GM12892 (cell line): ENCODE data around the gene VPS9D1.

Source experiments
- POLR2A ChIP-seq: IDR thresholded peaks from 2 replicates; pipeline ENCODE4 v1.6.1; 2011; ENCODE audit warnings: low read depth, low read length, control low read depth
- POLR2AphosphoS5 ChIP-seq: IDR thresholded peaks from 2 replicates; pipeline ENCODE4 v1.6.1; 2011; ENCODE audit warnings: low read depth, low read length, control low read depth
- TAF1 ChIP-seq: IDR thresholded peaks from 2 replicates; pipeline ENCODE4 v1.6.1; 2011; ENCODE audit warnings: low read depth, mild to moderate bottlenecking, control low read depth, low read length, borderline replicate concordance

DNA sequence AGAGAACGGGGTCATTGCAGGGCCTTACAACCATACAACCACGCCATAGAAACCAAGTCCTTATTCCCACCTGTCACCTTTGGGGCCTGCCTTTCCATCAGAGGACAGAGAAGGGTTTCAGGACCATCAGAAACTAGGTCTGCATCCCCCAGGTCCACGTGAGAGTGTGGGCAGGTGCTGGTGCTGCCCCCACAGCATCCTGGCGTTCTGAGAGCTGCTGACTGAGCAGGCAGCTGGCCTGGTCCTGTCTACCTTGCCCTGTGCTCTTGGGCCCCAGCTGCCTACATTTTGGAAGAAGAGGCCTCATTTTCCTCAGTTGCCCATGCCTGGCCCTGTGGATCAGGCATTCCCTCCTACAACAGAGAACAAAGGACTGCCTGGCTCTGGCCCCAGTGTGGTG is 22.2 kb upstream of the VPS9D1 start:
- no peak for TF ChIP-seq TAF1
- TF ChIP-seq POLR2AphosphoS5, result no peak
- TF ChIP-seq POLR2A, result peak; percentile 30; the same call in 1 of the 2 replicates
